Esophagus muscularis mucosa (tissue), 4 donors: ENCODE measurements around the gene CHD2.

Experiments used
- CTCF ChIP-seq, 3 experiments: fragments of 200-600 bp in 2 of 3; fragments of 450-650 bp in 1 of 3; sonication (generic) in 2 of 3; IDR thresholded peaks; one replicate each; pipeline ENCODE4 v1.5.1; 2017 to 2019; ENCODE audit warnings: antibody characterized with exemption in 3 of 3, mild to moderate bottlenecking in 2 of 3, moderate library complexity in 1 of 3
- EP300 ChIP-seq: sonication (generic); formaldehyde crosslinking; IDR thresholded peaks from one replicate; pipeline ENCODE4 v1.6.1; 2017; ENCODE audit warnings: antibody characterized with exemption
- POLR2A ChIP-seq: fragments of 450-650 bp; IDR thresholded peaks from one replicate; pipeline ENCODE4 v1.6.1; 2017; ENCODE audit warnings: antibody characterized with exemption, moderate library complexity, mild to moderate bottlenecking, low read depth
- POLR2AphosphoS5 ChIP-seq, 2 donors: sonication (generic); formaldehyde crosslinking; IDR thresholded peaks; one replicate each; pipeline ENCODE4 v1.6.1; 2017; ENCODE audit warnings: antibody characterized with exemption in 2 of 2

- TF ChIP-seq CTCF (IDR thresholded peaks at IDR 0.05): no peak
- TF ChIP-seq POLR2AphosphoS5 (IDR thresholded peaks at IDR 0.05): no peak
- TF ChIP-seq EP300: no peak
- no peak for TF ChIP-seq POLR2A
Observed at GRCh38 chr15:92949604-92950249, 49.6 kb downstream of the CHD2 start.
